Measurements from ENCODE around the gene RASA2. TPM values are rescaled to one million over a fixed set of nuclear protein-coding genes. Genes with fewer than 3 reads are reported as not detected.

The RASA2 gene
- total and polyA plus RNA-seq, 5 donors from 2014 or later, result 46.5 to 93.5 (median 57.1) TPM

DNA sequence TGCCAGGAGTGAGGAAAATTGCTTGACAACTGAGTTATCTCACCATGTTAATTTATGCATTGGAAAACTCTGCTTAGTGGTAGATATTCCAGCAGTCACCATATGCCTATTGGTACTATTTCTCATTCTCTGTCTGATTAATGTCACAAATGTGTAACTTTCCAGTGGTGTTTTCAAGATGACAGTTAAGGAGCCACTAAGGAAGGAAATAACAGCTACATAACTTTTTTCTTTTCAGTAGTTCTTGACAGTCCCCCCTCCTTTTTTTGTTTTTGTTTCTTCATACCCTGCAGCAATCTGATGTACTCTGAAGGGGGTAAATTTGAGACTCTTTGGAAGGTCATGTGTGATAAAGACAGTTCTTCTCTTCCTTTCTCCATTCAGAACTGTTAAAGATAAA, 13.1 kb downstream of the RASA2 start:
- H3K27ac Mint-ChIP-seq, result peak overlapping the region; percentile 94 to 98 (median 97)
- Histone ChIP-seq H3K4me3 (ENCODE audit: low read depth, low read length) (peak overlapping the region; percentile 82), H3K4me1 (ENCODE audit: control insufficient read depth, insufficient read depth, low read length, poor library complexity, severe bottlenecking) (peaks cover 80% of the 10 kb centered on the region), H3K27me3 (ENCODE audit: control insufficient read depth, insufficient read depth, low read length) (no peaks in the 10 kb centered on the region), H3K9me3 (ENCODE audit: control insufficient read depth in 2 of 2, low read length in 2 of 2) (no peaks in the 10 kb centered on the region), H3K27ac (ENCODE audit: insufficient read depth, low read length, poor library complexity, severe bottlenecking) (peak overlapping the region; percentile 94), H3K36me3 (ENCODE audit: control insufficient read depth, insufficient read depth, low read length) (peaks cover 19% of the 10 kb centered on the region)
- H3K4me1 Mint-ChIP-seq, result peaks cover 20 to 65% (median 47%) of the 10 kb centered on the region in 4 donors
- peaks cover 16% of the 10 kb centered on the region for H3K36me3 Mint-ChIP-seq
- DNase-seq, result peak in 2 of 3 donors; percentile 25 to 42
- no peaks in the 10 kb centered on the region for H3K27me3 Mint-ChIP-seq
- H3K9me3 Mint-ChIP-seq, result peaks cover 0 to 4% (median 0%) of the 10 kb centered on the region in 7 donors
- peak overlapping the region; percentile 76 to 84 (median 82) for H3K4me3 Mint-ChIP-seq
- no peak for ATAC-seq (ENCODE audit: low read depth in 2 of 2)

GRCh38 chr3:141500397-141500796, 13.6 kb downstream of the RASA2 start:
- H3K4me3 Mint-ChIP-seq, result peak overlapping the region; percentile 76 to 84 (median 82)

DNA sequence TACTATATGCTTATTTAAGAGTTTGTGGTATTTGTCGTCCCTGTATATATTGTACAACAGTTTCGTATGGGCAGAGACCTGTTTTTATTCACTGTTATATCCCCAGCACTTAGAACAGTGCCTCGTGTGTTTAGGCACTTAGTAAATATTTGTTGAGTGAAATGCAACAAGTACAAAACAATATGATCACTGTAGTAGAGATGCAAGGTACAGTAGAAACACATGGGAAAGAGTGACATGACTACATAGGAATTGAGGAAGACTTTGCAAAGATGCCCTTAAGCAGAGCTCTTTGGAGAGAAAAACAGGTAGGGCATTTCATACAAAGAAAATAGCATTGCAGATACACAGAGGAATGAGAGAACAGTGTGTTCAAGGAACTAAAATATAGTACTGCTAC, 18.3 kb downstream of the RASA2 start:
- H3K4me3 ChIP-seq (ENCODE audit: low read depth, low read length), result peak overlapping the region; percentile 82
- no peaks in the 10 kb centered on the region for H3K9me3 ChIP-seq (ENCODE audit: control insufficient read depth in 2 of 2, low read length in 2 of 2)
- H3K27me3 ChIP-seq (ENCODE audit: control insufficient read depth, insufficient read depth, low read length), result no peaks in the 10 kb centered on the region
- no peaks in the 10 kb centered on the region for H3K27me3 Mint-ChIP-seq
- peaks cover 82% of the 10 kb centered on the region for H3K4me1 ChIP-seq (ENCODE audit: control insufficient read depth, insufficient read depth, low read length, poor library complexity, severe bottlenecking)
- no peak for ATAC-seq (ENCODE audit: low read depth in 2 of 2)
- H3K9me3 Mint-ChIP-seq, result no peaks in the 10 kb centered on the region
- peaks cover 26% of the 10 kb centered on the region for H3K36me3 ChIP-seq (ENCODE audit: control insufficient read depth, insufficient read depth, low read length)
- peaks cover 17 to 46% (median 36%) of the 10 kb centered on the region in 4 donors for H3K4me1 Mint-ChIP-seq
- no peak overlapping the region for H3K27ac Mint-ChIP-seq
- H3K27ac ChIP-seq (ENCODE audit: insufficient read depth, low read length, poor library complexity, severe bottlenecking), result peak overlapping the region; percentile 94
- no peak overlapping the region for H3K4me3 Mint-ChIP-seq
- H3K36me3 Mint-ChIP-seq, result peaks cover 6% of the 10 kb centered on the region
- DNase-seq, result no peak

More at GRCh38 chr3:141500397-141500796, 13.6 kb downstream of the RASA2 start:
- Histone ChIP-seq H3K27ac (ENCODE audit: insufficient read depth, low read length, poor library complexity, severe bottlenecking) (peak overlapping the region; percentile 94), H3K4me1 (ENCODE audit: control insufficient read depth, insufficient read depth, low read length, poor library complexity, severe bottlenecking) (peaks cover 82% of the 10 kb centered on the region), H3K9me3 (ENCODE audit: control insufficient read depth in 2 of 2, low read length in 2 of 2) (no peaks in the 10 kb centered on the region), H3K27me3 (ENCODE audit: control insufficient read depth, insufficient read depth, low read length) (no peaks in the 10 kb centered on the region), H3K4me3 (ENCODE audit: low read depth, low read length) (peak overlapping the region; percentile 82), H3K36me3 (ENCODE audit: control insufficient read depth, insufficient read depth, low read length) (peaks cover 19% of the 10 kb centered on the region)
- DNase-seq, result no peak
- peaks cover 12% of the 10 kb centered on the region for H3K36me3 Mint-ChIP-seq
- ATAC-seq (ENCODE audit: low read depth in 2 of 2), result no peak
- H3K4me1 Mint-ChIP-seq, result peaks cover 16 to 60% (median 44%) of the 10 kb centered on the region in 4 donors
- peak overlapping the region; percentile 94 to 98 (median 97) for H3K27ac Mint-ChIP-seq
- H3K9me3 Mint-ChIP-seq, result peaks cover 0 to 4% (median 0%) of the 10 kb centered on the region in 7 donors
- H3K27me3 Mint-ChIP-seq, result no peaks in the 10 kb centered on the region

GRCh38 chr3:141506071-141506470, 19.2 kb downstream of the RASA2 start:
- H3K4me3 ChIP-seq (ENCODE audit: low read depth, low read length), result peak overlapping the region; percentile 20
- Mint-ChIP-seq H3K27me3 (no peaks in the 10 kb centered on the region), H3K36me3 (peaks cover 15% of the 10 kb centered on the region), H3K4me1 (peaks cover 26 to 49% (median 42%) of the 10 kb centered on the region in 4 donors), H3K9me3 (peaks cover 0 to 7% (median 0%) of the 10 kb centered on the region in 7 donors), H3K27ac (no peak overlapping the region), H3K4me3 (no peak overlapping the region)
- no peak for DNase-seq
- H3K36me3 ChIP-seq (ENCODE audit: control insufficient read depth, insufficient read depth, low read length), result peaks cover 22% of the 10 kb centered on the region
- no peaks in the 10 kb centered on the region for H3K9me3 ChIP-seq (ENCODE audit: control insufficient read depth in 2 of 2, low read length in 2 of 2)
- no peak for ATAC-seq (ENCODE audit: low read depth in 2 of 2)
- no peak overlapping the region for H3K27ac ChIP-seq (ENCODE audit: insufficient read depth, low read length, poor library complexity, severe bottlenecking)
- H3K27me3 ChIP-seq (ENCODE audit: control insufficient read depth, insufficient read depth, low read length), result no peaks in the 10 kb centered on the region
- peaks cover 76% of the 10 kb centered on the region for H3K4me1 ChIP-seq (ENCODE audit: control insufficient read depth, insufficient read depth, low read length, poor library complexity, severe bottlenecking)

DNA sequence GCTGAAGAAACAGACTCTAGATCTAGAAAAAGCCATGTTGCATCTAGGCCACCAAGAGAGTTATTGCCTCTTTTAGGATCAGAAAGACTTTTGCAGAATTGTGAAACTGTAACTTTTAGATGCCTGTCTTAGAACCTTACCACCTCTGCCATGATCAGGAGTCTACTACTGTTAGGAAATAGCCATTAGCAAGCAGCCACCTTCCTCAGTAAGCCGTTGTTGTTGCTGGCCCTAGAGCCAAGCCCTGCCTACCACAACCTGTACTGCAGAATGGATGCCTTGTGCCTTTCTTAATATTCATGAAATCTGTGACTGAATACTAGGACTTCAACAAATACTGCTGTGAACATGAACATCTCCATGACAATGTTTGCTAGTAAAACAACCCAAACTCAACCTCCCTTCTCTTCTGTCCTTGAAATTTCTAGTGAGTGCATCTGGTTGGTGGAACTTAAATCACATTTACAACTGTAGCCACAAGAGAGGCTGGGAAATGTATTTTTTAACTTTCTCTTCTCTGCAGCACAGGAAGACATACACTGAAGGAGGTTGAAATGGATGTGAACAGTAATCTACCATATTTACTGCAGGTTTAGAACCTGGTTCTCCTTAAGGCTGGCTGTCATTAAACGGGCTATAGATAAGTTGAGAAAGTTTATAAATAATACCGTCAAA, 20.7 kb downstream of the RASA2 start:
- ATAC-seq (ENCODE audit: low read depth in 2 of 2), result peak in 1 of 2 donors; percentile 25
- no peak overlapping the region for H3K27ac ChIP-seq (ENCODE audit: insufficient read depth, low read length, poor library complexity, severe bottlenecking)

DNA sequence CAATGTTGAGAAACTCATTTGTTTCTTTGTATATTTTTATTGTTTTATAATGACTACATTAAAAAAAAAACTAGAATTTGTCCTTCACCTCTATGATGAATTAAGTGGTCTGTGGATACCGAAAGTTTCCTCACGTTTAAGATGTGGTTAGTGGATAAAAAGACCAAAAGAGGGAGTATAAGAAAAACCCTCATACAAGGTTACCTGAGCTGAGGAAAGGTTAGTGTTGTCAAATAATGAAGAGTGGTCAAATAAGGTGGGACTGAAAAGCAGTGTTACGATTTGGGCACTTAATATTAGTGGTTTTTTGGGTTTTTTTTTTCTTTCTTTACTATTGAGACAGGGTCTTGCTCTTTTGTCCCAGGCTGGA, 21.2 kb downstream of the RASA2 start:
- Histone ChIP-seq H3K36me3 (ENCODE audit: control insufficient read depth, insufficient read depth, low read length) (peaks cover 26% of the 10 kb centered on the region), H3K27ac (ENCODE audit: insufficient read depth, low read length, poor library complexity, severe bottlenecking) (no peak overlapping the region), H3K9me3 (ENCODE audit: control insufficient read depth in 2 of 2, low read length in 2 of 2) (no peaks in the 10 kb centered on the region), H3K4me3 (ENCODE audit: low read depth, low read length) (peak overlapping the region; percentile 10), H3K27me3 (ENCODE audit: control insufficient read depth, insufficient read depth, low read length) (no peaks in the 10 kb centered on the region), H3K4me1 (ENCODE audit: control insufficient read depth, insufficient read depth, low read length, poor library complexity, severe bottlenecking) (peaks cover 69% of the 10 kb centered on the region)
- Mint-ChIP-seq H3K4me1 (peaks cover 36 to 59% (median 45%) of the 10 kb centered on the region in 4 donors), H3K9me3 (peaks cover 0 to 9% (median 0%) of the 10 kb centered on the region in 7 donors), H3K27ac (peak overlapping the region; percentile 53 to 93 (median 87)), H3K27me3 (no peaks in the 10 kb centered on the region), H3K36me3 (peaks cover 25% of the 10 kb centered on the region), H3K4me3 (peak overlapping the region in 3 of 4 donors; percentile 24 to 52 (median 49))
- ATAC-seq (ENCODE audit: low read depth in 2 of 2), result no peak
- no peak for DNase-seq

More for the DNA sequence above, 20.7 kb downstream of the RASA2 start:
- peak overlapping the region in 3 of 4 donors; percentile 18 to 34 (median 24) for H3K4me3 Mint-ChIP-seq
- H3K27me3 Mint-ChIP-seq, result no peaks in the 10 kb centered on the region
- H3K4me3 ChIP-seq (ENCODE audit: low read depth, low read length), result peak overlapping the region; percentile 60
- H3K4me1 ChIP-seq (ENCODE audit: control insufficient read depth, insufficient read depth, low read length, poor library complexity, severe bottlenecking), result peaks cover 69% of the 10 kb centered on the region
- H3K27me3 ChIP-seq (ENCODE audit: control insufficient read depth, insufficient read depth, low read length), result no peaks in the 10 kb centered on the region
- H3K36me3 ChIP-seq (ENCODE audit: control insufficient read depth, insufficient read depth, low read length), result peaks cover 26% of the 10 kb centered on the region
- H3K9me3 Mint-ChIP-seq, result peaks cover 0 to 9% (median 0%) of the 10 kb centered on the region in 7 donors
- H3K4me1 Mint-ChIP-seq, result peaks cover 36 to 54% (median 44%) of the 10 kb centered on the region in 4 donors
- peak overlapping the region; percentile 85 to 93 (median 87) for H3K27ac Mint-ChIP-seq
- DNase-seq, result no peak
- no peaks in the 10 kb centered on the region for H3K9me3 ChIP-seq (ENCODE audit: control insufficient read depth in 2 of 2, low read length in 2 of 2)
- peaks cover 25% of the 10 kb centered on the region for H3K36me3 Mint-ChIP-seq

DNA sequence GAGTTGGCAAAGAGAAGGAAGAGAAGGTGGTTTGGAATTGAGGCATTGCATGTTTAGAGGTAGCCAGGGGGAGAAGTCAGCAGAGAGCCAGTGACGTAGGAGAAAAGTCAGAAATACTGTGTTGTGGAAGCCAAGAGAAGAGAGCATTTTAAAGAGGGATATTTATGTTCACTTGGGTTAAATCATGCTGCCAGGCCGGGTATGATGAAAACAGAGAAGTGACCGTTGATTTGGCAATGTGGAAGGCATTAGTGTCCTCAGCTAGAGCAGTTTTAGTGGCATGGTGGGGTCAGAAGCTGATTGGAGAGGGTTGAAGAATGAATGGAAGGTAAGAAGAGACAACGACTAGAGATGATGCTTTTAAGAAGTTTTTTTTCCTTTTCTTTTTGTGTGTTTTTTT, 24.5 kb downstream of the RASA2 start:
- Mint-ChIP-seq H3K9me3 (peaks cover 0 to 9% (median 0%) of the 10 kb centered on the region in 7 donors), H3K27ac (peak overlapping the region; percentile 34 to 96 (median 86)), H3K4me3 (peak overlapping the region; percentile 34 to 77 (median 54)), H3K27me3 (no peaks in the 10 kb centered on the region), H3K36me3 (peaks cover 44% of the 10 kb centered on the region), H3K4me1 (peaks cover 55 to 85% (median 60%) of the 10 kb centered on the region in 4 donors)
- no peaks in the 10 kb centered on the region for H3K27me3 ChIP-seq (ENCODE audit: control insufficient read depth, insufficient read depth, low read length)
- no peak overlapping the region for H3K27ac ChIP-seq (ENCODE audit: insufficient read depth, low read length, poor library complexity, severe bottlenecking)
- H3K4me3 ChIP-seq (ENCODE audit: low read depth, low read length), result peak overlapping the region; percentile 27
- no peaks in the 10 kb centered on the region for H3K9me3 ChIP-seq (ENCODE audit: control insufficient read depth in 2 of 2, low read length in 2 of 2)
- DNase-seq (no peak), ATAC-seq (ENCODE audit: low read depth in 2 of 2) (no peak)
- H3K4me1 ChIP-seq (ENCODE audit: control insufficient read depth, insufficient read depth, low read length, poor library complexity, severe bottlenecking), result peaks cover 38% of the 10 kb centered on the region
- peaks cover 36% of the 10 kb centered on the region for H3K36me3 ChIP-seq (ENCODE audit: control insufficient read depth, insufficient read depth, low read length)

Data from CD4-positive, CD25-positive, alpha-beta regulatory T cell (primary cell).